ENCODE data around the gene ETFA.

GRCh38 chr15:76199106-76200082 lies 111.9 kb downstream of the ETFA start:
- TF ChIP-seq POLR2AphosphoS5 (IDR thresholded peaks at IDR 0.05): peak in 2 of 4 donors; percentile 27 to 39
- no peak for TF ChIP-seq POLR2A (IDR thresholded peaks at IDR 0.05)
- no peak for TF ChIP-seq CTCF (IDR thresholded peaks at IDR 0.05)
- no peak for TF ChIP-seq EP300 (IDR thresholded peaks at IDR 0.05)

All from sigmoid colon (tissue), 4 donors.